HG03025 (cell line): ENCODE data around the gene ZHX3.
A peak's percentile ranks its signal among the peaks of the same experiment; 100 is the strongest.

ENCODE experiments used
- ATAC-seq: cut with Tn5 transposase; IDR thresholded peaks from one replicate; pipeline ENCODE4 v1.9.1; 2021; ENCODE audit warnings: mild to moderate bottlenecking, moderate library complexity; ENCODE audit not compliant: unreplicated experiment, low FRiP score

Gene ZHX3, protein sequence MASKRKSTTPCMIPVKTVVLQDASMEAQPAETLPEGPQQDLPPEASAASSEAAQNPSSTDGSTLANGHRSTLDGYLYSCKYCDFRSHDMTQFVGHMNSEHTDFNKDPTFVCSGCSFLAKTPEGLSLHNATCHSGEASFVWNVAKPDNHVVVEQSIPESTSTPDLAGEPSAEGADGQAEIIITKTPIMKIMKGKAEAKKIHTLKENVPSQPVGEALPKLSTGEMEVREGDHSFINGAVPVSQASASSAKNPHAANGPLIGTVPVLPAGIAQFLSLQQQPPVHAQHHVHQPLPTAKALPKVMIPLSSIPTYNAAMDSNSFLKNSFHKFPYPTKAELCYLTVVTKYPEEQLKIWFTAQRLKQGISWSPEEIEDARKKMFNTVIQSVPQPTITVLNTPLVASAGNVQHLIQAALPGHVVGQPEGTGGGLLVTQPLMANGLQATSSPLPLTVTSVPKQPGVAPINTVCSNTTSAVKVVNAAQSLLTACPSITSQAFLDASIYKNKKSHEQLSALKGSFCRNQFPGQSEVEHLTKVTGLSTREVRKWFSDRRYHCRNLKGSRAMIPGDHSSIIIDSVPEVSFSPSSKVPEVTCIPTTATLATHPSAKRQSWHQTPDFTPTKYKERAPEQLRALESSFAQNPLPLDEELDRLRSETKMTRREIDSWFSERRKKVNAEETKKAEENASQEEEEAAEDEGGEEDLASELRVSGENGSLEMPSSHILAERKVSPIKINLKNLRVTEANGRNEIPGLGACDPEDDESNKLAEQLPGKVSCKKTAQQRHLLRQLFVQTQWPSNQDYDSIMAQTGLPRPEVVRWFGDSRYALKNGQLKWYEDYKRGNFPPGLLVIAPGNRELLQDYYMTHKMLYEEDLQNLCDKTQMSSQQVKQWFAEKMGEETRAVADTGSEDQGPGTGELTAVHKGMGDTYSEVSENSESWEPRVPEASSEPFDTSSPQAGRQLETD

DNA sequence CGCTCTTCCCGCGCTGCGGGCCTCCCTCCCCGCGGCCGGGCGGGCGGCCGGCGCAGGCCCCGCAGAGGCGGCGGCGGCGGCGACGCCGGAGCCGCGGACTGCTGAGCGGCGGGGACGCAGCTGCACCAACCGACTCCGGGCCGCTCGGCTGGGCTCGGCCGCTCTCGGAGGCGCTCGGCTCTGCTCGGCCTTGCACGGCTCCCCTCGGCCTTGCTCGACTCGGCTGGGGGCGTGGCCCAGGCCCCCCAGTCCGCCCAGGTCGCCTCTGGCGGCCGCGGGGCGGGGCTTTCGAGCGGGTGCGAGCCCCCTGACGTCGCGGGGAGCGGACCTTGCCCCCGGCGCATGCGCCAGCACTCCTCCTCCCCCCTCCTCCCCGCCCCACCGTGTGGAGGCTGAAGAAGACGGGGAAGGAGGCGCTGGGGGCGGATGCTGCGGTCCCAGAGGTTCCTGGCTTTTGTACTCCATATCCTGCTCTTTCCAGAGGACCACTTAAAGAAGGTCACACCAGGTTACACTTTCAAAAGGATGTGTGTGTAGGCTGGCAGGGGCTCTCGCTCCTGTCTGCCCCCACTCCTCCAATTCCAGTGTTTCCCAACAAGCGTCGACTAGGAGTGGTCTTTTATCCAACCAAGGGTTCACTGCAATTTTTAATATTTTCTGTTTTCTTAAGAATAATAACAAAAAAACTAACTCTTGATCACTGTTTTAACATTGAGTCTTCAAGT lies at the start of gene ZHX3:
TSS of gene ZHX3 (minus strand) at position 186 of the 725 bp plus-strand sequence. CDS start 112,815 bp downstream, outside the sequence.
- ATAC-seq, result peak; percentile 95

DNA sequence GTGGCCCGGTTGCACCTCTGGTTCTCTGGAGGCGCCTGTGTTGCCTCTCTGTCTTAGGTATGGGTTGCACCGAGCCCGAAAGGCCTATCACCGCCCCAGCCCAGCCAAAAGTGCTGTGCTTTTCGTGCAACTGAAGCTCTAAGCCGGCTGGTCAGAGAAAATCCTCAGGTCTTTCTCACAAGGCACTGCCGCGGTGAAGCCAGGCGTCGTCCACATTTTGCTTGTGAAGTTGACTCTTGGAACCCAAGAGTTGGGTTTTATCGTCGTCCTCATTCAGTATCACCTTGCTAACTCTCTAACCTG lies 49.8 kb upstream of the ZHX3 start:
- ATAC-seq, result no peak

DNA sequence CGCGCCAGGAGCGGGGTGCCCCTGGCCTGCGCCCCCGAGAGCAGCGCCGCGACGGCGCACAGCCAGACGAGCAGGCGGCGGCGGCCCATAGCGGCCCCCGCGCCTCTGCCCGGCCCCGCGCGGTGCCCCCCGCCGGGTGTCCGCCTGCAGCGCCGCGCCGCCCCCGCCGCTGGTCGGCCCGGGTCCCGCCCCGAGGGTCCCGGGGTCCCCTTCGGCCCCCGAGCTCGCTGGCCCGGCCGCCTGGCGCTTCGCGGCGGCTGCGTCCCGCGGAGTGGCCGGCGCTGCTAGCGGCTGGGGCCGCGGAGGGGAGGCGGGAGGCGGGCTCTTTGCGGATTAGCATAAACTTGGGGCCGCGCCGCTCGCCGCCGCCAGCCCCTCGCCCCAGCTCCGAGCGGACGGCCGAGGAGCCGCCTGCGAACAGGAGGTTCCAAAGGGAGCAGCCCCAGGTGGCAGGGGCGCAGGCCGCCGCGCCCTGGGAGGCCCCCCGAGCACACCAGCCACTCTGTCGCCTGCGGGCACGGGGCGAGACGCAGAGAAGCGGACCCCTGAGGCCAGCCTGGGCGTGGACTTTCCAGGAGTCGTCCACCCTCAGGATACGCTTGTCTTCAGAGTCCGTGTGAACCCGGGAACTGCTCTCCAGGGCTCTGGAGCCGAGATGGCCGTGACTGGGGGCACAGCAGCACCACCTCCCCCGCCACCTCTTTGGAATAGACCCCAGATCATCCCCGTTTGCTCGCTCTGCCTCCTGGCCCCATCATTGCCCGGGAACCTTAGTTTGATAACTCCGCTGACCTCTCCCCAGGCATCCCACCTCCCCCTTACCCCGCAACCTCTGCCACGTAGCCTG lies 49.2 kb upstream of the ZHX3 start, which contains the start of gene EMILIN3:
TSS of gene EMILIN3 (minus strand) at position 273 of the 847 bp plus-strand sequence. CDS start at position 89, 184 bp downstream.
- ATAC-seq, result no peak

DNA sequence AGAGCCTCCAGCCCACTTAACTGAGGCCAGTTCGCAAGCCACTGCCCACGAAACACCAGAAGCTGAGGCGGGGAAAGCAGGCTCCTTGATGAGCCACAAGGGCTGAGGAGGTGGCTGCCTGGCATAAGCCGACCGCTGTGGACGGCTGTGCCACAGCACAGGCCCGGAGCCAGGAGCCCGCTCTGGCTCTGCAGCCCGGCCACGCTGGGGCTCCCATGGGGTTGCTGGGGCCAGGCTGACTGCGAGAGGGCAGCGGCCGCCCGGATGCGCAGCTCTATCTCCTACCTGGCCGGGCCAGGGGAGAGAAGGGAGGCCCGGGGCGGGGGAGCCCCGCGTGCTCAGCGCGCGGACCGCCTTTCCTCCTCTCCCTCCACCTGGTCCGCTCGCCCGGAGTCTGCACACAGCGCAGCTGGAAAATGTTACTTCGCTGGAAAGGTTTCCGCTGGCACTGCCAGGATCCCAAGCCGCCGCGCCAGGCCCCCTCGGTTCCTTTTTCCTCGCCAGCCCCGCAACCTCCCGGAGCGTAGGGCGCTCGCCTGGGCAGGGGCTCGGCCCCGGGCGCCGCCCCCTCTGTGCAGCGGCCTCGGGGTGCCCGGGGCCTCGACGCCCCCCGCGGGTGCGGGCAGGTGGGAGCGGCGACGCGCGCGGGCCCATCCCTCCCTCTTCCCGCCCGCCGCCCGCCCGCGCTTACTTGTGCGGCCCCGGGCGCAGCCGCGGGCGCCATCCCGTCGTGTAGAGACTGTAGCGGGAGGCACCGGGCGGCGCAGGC lies 48.4 kb upstream of the ZHX3 start:
- ATAC-seq, result no peak

DNA sequence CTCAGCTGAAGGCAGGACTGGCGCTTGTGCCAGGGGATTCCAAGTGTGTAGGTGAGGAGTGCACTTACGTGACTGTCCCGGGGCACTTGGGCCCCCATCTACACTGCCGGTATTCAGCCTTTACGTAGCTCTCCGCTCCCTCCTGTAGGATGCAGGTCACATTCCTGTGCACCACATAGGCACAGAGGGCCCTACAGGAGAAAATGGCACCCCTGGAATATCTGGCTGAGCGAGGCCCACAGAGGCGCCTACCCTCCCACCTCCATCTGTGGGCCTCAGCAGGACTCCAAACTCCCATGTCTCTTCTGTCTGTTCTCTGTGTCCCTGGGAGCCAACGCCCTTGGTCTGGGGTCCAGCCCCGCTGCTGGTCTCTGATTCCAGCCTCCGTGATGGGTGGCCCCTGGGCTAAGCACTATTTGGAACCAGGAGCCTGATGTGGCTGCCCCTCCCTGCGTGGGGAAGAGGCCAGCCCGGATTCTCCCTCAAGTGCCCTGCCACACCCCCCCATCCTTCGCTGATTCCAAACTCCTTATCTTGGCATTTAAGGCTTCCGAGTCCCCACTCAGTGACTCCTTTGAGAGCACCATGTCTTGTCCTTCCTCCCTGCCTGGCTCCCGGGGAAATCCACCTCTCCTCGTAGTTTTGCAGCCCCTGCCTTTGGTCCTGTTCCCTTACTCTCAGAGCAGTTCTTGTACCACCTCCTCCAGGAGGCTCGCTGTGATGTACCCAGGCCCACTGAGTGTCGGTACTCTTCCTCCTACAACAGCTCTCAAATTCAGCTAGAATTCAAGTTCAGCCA lies 47.6 kb upstream of the ZHX3 start:
- ATAC-seq, result no peak

DNA sequence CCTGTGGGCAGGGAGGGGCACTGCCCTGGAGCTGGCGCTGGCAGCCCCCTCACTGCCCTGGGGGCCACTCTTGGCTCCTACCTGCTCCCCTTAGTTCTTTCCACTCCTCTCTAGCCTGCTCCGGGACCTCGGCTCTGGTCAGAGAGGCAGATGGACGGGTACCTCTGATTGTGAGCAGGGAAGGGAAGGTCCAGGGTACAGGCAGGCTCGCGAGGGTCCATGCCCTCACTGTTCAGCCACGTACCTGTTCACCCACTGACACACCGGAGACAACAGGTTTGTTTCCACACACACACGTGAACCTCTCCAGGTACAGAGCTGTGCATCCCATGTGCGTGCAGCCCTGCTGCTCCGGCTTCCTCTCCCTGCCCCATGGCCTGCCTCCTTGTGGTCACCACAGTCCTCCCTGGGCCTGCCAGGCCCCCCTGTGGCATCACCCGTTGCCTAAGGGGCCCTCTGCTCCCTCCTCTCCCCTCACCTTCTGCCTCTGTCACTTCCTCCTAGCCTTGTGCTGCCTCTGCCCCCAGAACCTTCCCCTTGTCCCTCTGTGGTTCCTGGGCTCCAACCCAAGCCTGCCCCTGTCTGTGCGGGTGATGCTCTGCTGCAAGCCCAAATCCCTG lies 46.8 kb upstream of the ZHX3 start:
- no peak for ATAC-seq

DNA sequence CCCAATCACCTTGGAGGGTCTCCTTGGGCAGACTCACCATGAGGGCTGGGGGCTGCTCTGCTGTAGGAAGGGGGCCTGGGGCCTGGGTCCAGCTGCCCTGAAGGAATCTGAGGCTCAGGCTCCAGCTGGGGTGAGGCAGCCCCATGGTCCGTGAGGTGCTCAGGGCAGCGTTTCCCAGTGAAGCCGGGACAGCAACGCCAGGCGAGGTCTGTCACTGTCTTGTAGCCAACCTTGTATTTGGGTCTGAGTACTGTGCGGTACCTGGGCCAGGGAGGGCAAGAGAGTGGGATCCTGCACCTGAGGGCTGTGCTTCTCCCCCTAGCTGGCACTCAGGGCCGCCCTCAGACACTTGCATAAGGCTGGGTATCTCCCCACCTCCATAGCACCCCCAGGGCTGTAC lies 46.1 kb upstream of the ZHX3 start:
- ATAC-seq, result no peak

DNA sequence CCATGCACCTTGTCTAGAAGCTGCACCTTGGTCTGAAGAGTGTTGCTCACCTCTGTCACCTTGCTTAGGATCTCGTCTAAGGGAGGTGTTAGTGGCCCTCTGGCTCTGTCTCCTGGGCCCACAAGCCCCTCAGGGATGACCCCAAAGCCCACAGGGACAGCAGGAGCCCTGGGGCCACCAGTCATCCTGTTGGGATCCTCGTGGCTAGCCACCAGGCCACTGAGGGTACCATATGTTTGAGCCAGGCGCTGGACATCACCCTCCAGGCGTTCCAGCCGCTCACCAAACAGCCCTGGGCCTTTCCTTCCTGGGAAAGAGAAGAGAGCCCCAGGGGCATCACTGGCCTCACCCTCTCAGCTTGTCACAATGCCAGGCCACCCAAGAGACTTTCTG lies 45.2 kb upstream of the ZHX3 start:
- no peak for ATAC-seq

DNA sequence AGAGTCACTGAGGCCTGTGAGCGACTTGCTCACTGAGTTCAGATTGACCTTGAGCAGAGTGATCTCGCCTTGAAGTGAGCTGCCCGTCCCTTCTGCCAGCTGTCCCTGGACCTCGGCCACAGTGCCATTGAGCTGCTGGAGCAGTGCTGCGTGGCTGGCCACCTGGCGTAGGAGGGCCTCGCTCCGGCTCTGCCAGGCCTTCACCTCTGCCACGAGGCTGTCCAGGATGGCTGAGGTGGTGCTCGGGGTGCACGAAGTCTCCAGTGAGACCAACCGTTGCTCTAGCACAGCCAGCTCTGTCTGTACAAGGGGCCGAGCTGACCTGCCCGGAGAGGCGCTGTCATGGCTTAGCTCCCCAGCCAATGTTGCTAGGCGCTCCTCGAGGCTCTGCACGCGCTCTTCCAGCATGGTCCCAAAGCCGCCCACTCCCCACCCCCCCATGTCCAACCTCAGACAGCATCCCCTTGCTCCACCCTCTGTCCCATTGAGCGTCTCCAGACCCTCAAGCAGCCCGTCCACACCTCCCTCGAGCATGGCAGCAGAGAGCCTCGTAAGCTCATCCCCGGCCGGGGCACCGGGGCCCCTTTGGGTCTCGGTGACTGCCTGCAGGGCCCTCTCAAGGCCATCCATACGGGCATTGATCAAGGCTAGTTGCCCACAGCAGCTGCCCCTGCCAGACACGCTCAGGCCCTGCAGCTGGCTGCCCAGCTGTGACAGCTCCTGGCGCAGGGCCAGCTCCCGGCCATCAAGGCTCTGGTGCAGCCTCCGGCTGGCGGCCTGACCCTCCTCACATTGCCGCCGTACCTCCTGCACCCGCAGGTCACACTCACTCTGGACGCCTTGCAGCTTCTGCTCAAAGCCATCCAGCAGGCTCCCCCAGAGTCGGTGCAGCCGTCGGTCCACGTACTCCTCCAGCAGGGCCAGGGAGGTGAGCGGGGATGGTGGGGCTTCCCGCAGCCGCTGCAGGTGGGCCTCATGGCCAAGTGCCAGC lies 44.5 kb upstream of the ZHX3 start:
- no peak for ATAC-seq

DNA sequence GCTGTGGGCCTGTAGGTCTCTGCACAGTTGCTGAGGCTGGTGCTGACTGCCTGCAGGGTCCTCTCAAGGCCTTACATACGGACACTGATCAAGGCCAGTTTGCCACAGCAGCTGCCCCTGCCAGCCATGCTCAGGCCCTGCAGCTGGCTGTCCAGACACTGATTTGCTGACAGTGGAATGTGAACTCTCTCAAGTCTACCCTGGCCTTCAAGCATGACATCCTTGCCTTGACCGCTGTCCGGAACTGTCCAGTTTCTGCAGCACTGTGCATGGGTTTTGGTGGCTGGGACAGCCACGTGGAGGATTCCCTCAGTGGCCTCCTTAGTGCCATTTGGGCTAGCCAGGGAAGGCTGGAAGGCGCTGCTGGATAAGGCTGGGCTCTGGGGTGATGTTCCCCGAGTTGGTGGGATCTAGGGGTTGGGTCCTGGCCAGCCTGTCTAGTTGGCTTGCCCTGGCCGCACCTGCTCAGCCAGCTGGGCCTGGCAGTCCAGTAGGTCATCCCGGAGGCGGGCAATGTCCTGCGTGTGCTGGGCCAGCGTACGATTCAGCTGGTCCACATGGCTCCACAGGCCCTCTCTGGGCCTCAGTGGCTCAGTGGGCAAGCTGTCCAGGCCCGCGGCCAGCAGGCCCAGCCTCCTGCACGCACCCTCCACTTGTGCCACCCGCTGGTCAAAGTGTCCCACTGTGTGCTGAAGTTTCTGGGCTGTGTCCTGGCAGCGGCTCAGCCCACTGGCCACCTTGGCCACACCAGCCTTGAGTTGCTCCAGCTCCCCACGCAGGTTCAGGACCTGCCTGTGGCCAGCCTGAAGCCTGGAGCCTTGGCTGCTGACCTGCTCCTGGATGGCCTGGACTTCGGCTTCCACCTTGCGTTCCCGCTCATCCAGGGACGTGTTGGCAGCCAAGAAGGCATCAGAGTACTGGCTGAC lies 43.6 kb upstream of the ZHX3 start:
- no peak for ATAC-seq

DNA sequence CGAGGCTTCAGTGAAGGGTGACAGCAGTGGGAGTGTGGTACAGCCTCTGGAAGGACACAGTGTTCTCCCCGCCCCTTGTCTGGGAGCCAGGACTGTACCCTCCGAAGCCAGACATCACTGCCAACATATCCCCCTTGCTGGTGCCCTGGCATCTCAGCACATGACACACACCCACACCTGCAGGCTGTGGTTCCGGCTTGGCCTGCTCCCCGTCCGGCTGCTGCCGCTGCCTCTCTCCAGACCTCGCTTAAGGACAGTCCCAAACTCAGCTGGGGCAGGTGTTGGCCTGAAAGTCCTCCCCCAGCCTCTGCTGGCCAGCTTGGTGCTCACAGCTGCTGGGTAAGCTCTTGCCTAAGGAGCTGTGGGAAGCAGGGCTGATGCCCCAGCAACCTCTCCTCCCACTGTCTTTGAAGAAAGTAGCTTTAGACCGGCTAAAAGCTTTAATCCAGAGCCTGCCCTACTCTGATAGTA lies 42.0 kb upstream of the ZHX3 start:
- no peak for ATAC-seq

DNA sequence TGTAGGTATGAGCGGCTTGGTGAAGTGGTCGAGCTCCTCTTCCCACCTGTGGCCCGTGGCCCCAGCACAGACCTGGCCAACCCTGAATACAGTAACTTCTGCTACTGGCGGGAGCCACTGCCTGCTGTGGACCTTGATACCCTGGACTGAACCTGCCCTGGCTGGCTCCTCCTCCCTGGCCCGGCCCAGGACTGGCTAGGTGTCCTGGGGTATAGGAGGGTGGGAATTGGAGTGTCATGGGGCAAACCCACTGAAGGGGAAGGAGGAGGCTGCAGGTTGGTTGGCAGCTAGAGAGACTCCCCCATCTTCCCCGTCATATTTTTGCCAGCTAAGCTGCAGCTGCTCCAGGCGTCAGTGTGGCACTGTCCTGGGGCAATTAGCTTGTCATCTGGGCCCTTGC lies 41.2 kb upstream of the ZHX3 start:
- ATAC-seq, result no peak

DNA sequence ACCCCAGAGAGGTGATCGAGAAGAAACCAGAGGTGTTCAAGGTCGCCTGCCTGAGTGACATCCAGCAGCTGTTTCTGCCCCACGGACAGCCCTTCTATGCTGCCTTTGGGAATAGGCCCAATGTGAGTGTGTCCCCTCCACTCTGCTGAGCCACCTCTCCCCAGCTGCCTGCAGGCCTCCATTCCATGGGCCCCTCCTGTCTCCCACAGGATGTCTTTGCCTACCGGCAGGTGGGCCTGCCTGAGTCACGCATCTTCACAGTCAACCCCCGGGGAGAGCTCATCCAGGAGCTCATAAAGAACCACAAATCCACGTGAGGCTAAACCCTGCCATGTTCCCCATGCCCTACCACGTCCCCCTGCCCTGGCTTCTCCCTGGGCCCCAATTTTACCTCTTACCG lies 40.7 kb upstream of the ZHX3 start:
- ATAC-seq, result no peak

DNA sequence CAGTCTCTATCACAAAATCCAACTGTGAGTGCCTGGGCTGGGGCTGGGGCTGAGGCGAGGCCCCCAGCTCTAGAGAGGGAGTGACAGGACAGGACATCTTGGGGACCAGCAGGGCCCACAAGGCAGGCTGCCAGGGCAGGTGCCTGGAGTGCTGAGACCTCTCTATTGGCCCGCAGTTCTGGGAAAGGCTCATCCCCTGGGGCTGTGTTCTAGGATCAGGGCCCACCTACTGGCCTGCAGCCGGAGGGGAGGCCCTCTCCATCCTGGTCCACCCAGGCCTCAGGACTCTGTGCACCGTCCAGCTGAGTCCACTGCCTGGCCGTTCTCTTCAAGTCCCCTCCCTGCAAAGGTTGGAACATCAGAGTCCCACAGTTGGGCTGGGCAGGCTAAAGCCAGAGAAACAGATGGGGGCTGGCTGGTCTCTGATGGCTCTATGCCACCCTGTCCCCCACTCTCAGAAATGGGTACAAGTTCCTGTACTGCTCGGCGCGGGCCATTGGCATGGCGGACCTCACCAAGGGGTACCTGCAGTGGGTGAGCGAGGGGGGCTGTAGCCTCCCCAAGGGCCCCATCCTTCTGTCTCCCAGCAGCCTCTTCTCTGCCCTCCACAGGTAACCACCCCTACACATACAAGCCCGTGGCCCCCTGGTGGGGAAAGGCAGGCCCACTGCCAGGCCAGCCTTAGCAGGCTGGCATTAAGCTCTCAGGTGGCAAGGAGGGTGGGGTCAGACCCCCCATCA lies 40.1 kb upstream of the ZHX3 start:
- ATAC-seq, result no peak

DNA sequence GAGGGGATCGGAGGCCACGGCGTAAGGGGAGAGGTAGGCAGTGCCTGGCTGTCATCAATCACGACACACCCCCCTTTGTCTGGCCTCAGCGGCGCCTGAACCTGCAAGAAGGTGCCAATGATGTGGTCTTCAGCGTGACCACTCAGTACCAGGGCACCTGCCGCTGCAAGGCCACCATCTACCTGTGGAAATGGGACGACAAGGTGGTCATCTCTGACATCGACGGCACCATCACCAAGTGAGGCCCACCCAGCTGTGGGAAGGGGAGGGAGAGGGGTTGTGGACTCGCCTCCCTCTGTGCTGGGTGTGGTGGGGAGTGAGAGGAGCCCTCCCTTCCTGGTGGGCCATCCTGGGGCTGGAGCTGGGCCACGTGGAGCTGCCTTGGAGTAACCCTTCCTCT lies 39.4 kb upstream of the ZHX3 start:
- ATAC-seq, result no peak
